WTC11 (cell line): Measurements from ENCODE around the gene FFAR2.
"Not testable (repeated sequence)": the region's sequence is repeated elsewhere in the genome, so short reads cannot be mapped to it uniquely, and the experiment has no call there.

Experiments used
- CBFB ChIP-seq: sonication (generic); formaldehyde crosslinking; IDR thresholded peaks from 2 replicates; pipeline ENCODE4 v1.8.1; 2022; ENCODE audit warnings: mild to moderate bottlenecking, low read depth, missing genetic modification reagents
- CREB1 ChIP-seq: sonication (generic); formaldehyde crosslinking; IDR thresholded peaks from 2 replicates; pipeline ENCODE4 v1.8.0; 2023; ENCODE audit warnings: mild to moderate bottlenecking, missing genetic modification reagents
- CREM ChIP-seq: sonication (generic); formaldehyde crosslinking; IDR thresholded peaks from 2 replicates; pipeline ENCODE4 v1.8.1; 2022; ENCODE audit warnings: mild to moderate bottlenecking, missing genetic modification reagents, moderate library complexity
- CTCF ChIP-seq: fragments of 200-600 bp; IDR thresholded peaks from 2 replicates; pipeline ENCODE4 v1.8.0; 2022; ENCODE audit warnings: antibody characterized with exemption
- E2F1 ChIP-seq: sonication (generic); formaldehyde crosslinking; IDR thresholded peaks from 2 replicates; pipeline ENCODE4 v1.8.0; 2022; ENCODE audit warnings: mild to moderate bottlenecking, missing genetic modification reagents
- GABPB1 ChIP-seq: sonication (generic); formaldehyde crosslinking; IDR thresholded peaks from 2 replicates; pipeline ENCODE4 v1.8.1; 2023; ENCODE audit warnings: mild to moderate bottlenecking, missing genetic modification reagents
- JUN ChIP-seq: sonication (generic); formaldehyde crosslinking; IDR thresholded peaks from 2 replicates; pipeline ENCODE4 v1.8.0; 2023; ENCODE audit warnings: mild to moderate bottlenecking, missing genetic modification reagents
- STAT6 ChIP-seq: sonication (generic); formaldehyde crosslinking; conservative IDR thresholded peaks from 2 replicates; pipeline ENCODE4 v1.8.1; 2023; ENCODE audit warnings: mild to moderate bottlenecking, low read depth, missing genetic modification reagents, moderate library complexity
- TEAD4 ChIP-seq: sonication (generic); formaldehyde crosslinking; IDR thresholded peaks from 2 replicates; pipeline ENCODE4 v1.8.0; 2022; ENCODE audit warnings: mild to moderate bottlenecking, missing genetic modification reagents
- ZBTB43 ChIP-seq: sonication (generic); formaldehyde crosslinking; IDR thresholded peaks from 2 replicates; pipeline ENCODE4 v1.8.1; 2023; ENCODE audit warnings: mild to moderate bottlenecking, missing genetic modification reagents
- ZNF425 ChIP-seq: fragments of 250-450 bp; sonication (Bioruptor Pico); conservative IDR thresholded peaks from 2 replicates; pipeline ENCODE4 v1.9.0; 2021; ENCODE audit warnings: mild to moderate bottlenecking

GRCh38 chr19:35474594-35474993, 26.5 kb downstream of the FFAR2 start:
- TF ChIP-seq STAT6 (CRISPR knock-in tag); CBFB (CRISPR knock-in tag); TEAD4 (CRISPR knock-in tag); CTCF; CREB1; E2F1; ZBTB43 (CRISPR knock-in tag); GABPB1; JUN (CRISPR knock-in tag); CREM (CRISPR knock-in tag); ZNF425 (CRISPR knock-in tag): not testable (repeated sequence)
